Erythroblast (primary cell): ENCODE data around the gene PER2.

Experiments
- GATA1 ChIP-seq: IDR thresholded peaks from 2 replicates; pipeline ENCODE4 v1.6.1; 2011; ENCODE audit warnings: low read depth, mild to moderate bottlenecking, control low read depth, low read length, moderate library complexity
- POLR2A ChIP-seq: IDR thresholded peaks from 2 replicates; pipeline ENCODE4 v1.6.1; 2011; ENCODE audit warnings: mild to moderate bottlenecking, low read length

DNA sequence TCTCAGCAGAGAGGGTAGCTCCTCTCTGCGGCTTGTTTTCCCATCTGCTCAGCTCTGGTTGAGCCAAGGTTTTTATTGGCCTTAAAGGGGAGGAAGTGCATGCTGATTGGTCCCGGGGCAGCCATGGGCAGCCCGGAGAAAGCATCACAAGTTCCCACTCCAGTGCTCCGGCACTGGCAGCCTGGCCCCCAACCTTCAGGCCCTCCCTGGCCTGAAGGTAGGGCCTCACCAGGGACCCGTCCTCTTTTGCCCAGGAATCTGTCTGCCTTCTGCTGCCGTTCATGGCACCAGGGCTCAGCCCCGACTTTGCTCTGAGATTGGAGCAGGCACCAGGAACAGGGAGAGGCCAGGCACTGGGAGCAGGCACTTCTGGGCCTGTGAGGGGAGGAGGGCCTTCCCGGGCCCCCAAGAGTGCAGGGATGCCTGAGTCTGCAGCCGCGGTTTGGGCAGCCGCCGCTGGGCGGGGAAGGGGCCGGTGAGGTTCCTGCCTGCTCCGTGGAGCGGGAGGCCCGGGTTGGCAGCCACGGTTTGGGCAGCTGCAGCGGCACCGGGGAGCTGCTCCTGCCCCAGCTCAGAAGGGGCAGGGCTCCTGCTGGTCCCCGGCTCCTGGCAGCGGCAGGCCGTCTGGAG is 67.4 kb downstream of the PER2 start:
- no peak for TF ChIP-seq POLR2A
- no peak for TF ChIP-seq GATA1
